HG03175 (cell line): ENCODE measurements around the gene MAP2.

Experiments
- ATAC-seq: cut with Tn5 transposase; IDR thresholded peaks from one replicate; pipeline ENCODE4 v1.9.1; 2021; ENCODE audit warnings: mild to moderate bottlenecking, moderate library complexity; ENCODE audit not compliant: unreplicated experiment

MAP2 gene, protein sequence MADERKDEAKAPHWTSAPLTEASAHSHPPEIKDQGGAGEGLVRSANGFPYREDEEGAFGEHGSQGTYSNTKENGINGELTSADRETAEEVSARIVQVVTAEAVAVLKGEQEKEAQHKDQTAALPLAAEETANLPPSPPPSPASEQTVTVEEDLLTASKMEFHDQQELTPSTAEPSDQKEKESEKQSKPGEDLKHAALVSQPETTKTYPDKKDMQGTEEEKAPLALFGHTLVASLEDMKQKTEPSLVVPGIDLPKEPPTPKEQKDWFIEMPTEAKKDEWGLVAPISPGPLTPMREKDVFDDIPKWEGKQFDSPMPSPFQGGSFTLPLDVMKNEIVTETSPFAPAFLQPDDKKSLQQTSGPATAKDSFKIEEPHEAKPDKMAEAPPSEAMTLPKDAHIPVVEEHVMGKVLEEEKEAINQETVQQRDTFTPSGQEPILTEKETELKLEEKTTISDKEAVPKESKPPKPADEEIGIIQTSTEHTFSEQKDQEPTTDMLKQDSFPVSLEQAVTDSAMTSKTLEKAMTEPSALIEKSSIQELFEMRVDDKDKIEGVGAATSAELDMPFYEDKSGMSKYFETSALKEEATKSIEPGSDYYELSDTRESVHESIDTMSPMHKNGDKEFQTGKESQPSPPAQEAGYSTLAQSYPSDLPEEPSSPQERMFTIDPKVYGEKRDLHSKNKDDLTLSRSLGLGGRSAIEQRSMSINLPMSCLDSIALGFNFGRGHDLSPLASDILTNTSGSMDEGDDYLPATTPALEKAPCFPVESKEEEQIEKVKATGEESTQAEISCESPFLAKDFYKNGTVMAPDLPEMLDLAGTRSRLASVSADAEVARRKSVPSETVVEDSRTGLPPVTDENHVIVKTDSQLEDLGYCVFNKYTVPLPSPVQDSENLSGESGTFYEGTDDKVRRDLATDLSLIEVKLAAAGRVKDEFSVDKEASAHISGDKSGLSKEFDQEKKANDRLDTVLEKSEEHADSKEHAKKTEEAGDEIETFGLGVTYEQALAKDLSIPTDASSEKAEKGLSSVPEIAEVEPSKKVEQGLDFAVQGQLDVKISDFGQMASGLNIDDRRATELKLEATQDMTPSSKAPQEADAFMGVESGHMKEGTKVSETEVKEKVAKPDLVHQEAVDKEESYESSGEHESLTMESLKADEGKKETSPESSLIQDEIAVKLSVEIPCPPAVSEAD (N-terminal part only)

DNA sequence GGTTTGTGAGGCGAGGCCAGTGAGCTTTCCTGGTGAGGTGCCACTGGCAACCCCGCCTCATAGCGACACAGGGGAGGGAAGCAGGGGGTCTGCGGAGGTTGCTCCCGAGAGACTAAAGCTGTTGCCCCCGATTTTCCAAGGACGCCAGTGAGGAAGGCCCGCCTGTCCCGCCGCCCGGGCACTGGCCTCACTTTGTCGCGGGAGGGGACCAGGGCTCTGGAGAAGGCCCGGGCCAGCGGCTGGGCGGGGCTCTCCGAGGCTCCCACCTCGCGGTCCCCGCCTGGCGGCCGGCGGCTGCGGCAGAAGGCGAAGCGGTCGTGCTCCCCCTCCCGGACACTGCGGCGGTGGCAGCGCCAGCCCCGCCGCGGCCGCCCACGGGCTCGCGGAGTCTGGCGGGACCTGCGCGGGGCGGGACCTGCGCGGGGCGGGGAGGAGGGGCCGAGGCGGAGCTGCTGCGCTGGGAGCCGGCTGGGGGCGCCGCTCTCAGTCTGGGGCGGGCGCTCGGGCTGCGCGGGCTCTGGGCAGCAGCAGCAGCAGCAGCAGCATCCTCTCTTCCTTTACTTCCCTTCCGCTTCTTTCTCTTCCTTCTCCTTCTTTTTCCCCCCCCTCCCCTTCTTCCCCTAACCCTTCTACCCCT, at the start of gene MAP2:
Gene MAP2, plus strand, starts transcription at position 486 of the 637 bp plus-strand sequence. CDS start 229,124 bp downstream, outside the sequence.
- peak; percentile 97 for ATAC-seq

DNA sequence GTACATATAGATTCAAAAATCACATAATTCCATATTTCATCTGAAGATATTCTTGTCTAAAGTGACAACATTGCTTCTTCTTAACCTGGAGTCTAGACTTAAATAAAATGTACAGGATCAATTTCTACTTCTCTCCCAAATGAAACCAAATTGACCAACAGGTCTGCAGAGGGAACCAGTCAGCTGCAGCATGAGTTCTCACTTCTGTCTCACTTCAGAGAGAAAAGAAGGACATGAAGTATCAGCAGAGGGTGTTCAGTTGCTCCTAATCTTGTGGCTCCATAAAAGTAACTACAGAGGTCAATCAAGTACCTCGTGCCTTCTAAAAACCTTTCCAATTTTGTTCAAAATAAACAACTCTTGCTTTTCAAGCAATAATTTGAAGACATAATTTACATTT, 47.2 kb upstream of the MAP2 start:
- no peak for ATAC-seq

DNA sequence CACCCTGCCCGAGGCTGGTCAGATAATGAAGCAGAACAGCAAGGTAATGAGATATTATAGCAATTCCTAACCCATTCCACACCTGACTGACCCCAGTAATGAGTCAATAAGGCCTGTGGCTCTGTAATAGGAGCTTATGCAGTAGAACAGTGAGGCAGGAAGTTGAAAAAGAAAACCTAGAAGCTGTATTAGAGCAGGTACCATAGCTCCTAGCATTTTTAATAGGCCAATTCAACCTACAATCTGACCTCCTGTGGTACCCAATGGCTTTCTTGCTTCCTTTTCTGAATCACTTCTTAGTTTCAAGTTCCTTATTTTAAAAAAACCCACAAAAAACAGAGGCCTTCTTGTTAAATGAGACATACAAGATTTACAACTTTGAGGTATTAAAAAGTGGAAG, 43.6 kb upstream of the MAP2 start:
- peak; percentile 99 for ATAC-seq

DNA sequence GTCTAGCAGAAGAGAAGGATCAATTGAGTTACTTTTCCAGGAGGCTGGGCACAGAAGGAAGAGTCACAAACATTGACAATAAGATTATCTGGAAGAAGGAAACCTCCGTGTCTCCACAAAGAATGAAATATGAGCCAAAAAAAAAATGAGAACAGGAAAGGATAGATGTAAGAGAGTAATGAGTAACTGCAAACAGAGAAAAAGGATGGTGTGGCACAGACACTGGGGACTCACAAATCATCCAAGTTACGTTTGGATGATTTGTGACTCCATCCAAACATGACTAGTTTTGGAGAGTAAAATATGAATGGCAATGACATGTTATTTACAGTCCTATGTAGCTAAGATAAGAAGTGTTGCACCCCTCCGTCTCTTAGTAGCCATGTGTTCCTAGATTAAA, 42.8 kb upstream of the MAP2 start:
- ATAC-seq: no peak

DNA sequence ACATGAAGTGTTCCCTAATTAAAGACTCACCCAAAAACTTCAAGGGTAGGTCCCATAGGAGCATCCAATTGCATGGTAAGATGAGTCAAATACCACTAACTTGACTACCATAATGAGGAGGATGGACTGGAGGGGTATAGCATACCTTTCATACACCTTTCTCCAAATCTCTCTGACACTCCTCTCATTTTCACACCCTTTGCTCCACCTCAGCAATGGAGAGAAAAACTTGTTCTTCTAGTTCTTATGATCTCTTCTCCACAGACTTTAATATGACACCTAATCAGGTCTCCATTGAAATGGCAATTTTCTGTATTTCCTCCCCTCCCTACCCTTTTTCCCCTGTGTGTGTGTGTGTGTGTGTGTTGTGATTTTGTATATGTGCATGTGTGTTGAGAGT, 41.1 kb upstream of the MAP2 start:
- ATAC-seq: no peak

DNA sequence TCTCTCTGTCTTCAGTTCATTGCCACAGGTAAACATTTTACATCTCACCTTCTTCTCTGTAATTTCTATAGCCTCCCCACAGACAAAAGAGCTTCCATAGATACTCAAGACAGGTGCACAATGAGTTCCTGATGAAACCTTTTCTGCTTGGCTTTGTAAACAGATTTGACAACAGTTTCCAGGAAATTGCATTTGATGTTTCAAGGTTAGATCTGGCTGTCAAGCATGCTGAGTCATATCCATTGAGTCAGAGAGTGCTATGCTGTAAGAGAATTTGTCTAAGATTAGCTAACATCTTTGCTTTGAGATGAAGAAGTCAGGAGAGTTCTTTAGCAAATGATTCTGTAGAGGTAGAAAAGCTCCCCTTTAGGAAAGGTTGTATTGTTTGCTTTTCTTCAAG, 40.6 kb upstream of the MAP2 start:
- ATAC-seq: no peak

DNA sequence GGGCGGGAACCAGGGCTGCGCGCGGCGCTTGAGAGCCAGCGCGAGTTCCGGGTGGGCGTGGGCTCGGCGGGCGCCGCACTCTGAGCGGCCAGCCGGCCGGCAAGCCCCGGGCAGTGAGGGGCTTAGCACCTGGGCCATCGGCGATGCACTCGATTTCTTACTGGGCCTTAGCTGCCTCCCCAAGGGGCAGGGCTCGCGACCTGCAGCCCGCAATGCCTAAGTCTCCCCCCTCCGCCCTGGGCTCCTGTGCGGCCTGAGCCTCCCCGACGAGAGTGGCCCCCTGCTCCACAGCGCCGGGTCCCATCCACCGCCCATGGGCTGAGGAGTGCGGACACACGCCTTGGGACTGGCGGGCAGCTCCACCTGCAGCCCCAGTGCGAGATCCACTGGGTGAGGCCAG, 36.5 kb upstream of the MAP2 start:
- ATAC-seq: no peak

DNA sequence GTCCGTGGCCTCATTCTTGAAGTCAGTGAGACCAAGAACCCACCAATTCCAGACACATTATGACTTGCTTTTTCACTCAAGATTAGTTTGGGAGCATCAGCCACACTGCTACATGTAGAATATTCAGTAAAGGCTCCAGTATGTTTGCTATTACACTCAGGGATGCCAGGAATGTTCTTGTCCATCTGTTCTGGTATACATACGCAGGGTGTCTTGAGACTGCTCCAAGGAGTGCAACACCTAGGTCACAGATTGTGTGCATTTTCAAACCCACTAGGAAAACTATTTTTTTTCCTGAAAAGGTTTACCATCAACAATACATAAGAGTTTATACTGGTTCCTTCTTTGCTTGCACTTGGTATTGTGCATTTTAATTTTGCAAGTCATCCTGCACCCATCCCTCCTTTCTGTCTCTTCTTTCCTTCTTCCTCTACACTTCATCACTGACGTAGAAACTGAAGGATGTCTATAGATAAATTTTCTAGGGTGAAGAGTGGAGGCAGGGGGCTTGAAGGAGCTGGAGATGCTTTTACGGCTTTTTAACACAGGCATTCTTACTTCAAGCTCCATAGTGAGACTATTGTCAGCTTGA, 35.3 kb upstream of the MAP2 start:
- ATAC-seq: no peak

DNA sequence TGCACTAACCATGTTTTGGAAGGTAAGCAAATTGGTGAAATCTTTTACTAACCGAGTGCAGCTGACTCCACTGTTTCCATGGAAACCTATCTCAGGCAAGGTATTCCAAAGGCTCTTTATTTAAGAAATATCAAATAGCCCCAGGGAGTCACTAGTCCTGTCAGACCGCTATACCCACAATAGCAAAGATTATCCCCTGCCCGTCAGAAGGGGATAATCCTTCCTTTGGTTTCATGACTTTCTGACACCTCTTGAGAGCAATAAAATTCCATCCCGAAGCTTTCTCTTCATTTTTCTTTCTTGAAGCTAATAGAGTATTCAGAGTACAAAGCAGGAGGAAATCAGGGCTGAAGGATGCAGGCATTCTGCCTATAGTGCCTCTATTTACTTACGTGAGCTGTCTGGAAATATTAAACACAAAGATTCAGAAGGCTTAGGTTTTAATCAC, 34.7 kb upstream of the MAP2 start:
- ATAC-seq: no peak

DNA sequence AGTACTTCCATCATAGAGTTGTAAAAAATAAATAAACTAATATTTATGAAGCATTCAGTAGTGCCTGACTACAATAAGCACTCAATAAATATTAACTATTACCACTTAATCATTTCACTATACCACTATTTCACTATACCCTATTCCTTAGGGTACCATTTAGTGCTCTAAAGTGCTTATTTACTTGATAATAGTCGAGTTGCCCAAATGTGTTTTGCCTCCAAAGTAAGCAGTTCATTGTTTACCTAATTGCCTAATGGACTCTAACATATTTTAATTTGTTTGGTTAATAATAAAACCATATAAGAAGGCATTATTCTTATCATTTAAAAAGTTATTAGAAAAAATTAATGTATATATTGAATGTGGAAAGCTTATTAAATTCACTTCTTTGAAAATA, 33.0 kb upstream of the MAP2 start:
- ATAC-seq: no peak

DNA sequence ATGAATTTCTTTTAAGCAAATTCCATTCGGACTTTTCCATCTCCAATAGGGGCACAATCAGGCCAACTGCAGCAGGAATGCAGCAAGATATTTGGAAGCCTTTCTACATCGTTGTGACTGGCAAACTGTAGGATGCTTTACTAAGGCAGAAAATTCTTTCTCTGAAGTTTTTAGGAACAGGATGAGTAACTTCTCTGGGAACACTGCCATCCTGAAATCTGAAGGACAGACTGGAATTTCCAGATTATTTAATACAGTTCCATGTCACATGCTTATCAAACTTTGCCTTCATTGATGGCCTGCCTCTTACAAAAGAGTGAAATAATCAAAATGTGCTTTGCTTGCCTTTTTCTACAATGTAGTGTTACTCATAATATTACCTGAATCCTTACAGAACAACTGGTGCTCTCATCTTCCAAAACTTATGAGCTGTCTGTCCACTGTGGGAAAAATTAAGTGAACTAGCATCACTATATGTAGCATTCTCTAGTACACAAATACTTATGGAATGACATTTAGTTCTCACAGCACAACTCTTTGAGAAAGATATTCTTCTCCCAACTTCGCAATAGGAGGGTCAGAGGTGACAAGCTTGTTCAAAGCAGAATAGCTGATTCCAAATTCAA, 32.0 kb upstream of the MAP2 start:
- ATAC-seq: no peak

DNA sequence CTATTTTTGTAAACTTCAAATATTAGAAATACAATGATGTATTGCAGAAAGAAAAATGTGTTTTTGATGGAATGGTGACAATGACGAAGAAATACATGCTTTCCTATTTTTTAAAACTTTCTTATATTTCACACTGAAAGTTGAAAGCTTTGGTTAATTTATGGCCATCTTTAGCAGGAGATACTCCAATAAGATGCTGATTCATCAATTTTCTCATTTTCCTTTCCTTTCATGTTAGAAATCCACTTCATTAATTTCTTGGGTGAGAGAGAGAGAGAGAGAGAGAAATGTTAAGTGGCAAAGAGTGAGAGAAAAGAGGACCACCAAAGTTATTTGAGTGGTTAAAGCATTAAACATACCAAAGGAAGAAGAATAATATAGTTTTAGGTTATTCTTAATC, 28.6 kb upstream of the MAP2 start:
- no peak for ATAC-seq

DNA sequence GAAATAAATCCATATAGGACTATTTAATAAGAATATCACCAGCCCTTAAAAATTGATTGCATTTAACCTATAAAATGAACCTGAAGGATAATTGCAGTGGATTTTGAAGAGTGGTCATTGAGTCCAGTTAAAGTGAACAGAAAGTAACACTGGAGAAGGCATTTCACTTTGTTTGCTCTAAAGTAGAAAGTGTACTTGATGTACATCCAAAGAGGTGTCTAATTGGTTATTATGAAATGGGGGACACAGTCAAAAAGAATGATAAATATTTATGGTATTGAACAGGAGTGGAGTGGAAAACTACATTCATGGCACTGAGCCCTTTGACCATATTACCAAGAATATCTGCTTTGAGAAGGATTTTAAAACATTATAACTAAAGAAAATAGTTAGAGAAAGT, 28.2 kb upstream of the MAP2 start:
- ATAC-seq: no peak

DNA sequence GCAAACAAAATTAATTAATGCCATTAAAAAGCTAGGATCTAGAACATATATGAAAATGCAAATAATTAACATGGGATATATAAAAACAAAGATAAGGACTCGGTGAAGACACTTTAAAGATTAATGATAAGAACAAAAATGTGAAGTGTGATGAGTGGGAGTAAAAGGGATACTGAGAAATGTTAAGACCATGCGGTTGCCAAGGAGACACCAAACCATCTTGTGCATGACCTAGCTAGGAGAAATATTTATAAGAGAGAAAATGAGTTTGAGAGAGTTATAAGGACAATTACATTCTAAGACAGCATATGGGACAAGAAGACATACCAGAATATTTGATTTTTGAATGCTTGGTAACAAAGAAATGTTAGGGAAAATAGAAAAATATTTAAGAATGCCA, 25.4 kb upstream of the MAP2 start:
- ATAC-seq: no peak

DNA sequence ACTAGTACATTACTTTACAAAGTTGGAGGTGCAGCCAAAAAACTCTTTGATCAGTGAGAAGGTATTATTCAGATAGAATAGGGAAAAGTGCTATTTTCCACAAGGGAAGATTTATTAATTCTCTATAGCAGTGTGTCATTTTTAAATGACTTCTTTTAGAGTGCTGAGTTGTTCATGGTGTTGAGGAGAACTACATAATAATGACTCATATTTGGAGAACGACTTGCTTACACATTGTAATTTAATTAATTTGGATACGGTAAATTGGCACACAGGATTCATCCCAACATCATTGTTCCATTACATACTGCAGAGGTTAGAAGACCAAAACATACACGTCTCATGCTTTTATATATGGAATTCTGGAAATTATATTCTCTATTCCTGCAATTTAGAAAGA, 22.1 kb upstream of the MAP2 start:
- ATAC-seq: no peak

DNA sequence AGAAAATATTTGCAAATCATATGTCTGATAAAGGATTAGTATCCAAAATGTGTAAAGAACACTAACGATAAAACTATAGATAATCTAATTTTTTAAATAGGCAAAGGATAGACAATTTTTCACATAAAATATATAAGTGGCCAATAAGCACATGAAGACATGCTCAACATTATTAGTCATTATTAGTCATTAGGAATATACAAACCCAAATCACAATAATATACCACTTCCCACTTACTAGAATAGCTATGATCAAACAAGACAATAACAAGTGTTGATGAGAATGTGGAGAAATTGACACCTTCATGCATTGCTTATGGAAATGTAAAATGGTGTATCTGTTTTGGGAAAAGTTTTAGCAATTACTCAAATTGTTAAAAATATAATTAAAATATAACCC, 12.6 kb upstream of the MAP2 start:
- no peak for ATAC-seq

DNA sequence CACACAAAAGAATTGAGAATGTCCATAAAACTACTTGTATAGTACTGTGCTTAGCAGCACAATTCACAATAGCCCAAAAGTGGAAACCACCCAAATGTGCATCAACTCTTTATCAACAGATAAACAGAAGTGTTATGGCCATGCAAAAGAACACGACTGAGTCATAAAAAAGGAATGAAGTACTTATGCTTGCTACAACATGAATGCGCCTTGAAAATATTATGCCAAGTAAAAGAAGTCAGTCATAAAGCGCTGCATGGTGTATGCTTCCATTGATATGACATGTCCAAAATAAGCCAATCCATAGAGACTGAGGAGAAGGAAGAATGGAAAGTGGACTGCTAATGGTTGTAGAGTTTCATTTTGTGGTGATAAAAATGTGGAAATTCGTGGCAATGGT, 12.1 kb upstream of the MAP2 start:
- ATAC-seq: no peak

DNA sequence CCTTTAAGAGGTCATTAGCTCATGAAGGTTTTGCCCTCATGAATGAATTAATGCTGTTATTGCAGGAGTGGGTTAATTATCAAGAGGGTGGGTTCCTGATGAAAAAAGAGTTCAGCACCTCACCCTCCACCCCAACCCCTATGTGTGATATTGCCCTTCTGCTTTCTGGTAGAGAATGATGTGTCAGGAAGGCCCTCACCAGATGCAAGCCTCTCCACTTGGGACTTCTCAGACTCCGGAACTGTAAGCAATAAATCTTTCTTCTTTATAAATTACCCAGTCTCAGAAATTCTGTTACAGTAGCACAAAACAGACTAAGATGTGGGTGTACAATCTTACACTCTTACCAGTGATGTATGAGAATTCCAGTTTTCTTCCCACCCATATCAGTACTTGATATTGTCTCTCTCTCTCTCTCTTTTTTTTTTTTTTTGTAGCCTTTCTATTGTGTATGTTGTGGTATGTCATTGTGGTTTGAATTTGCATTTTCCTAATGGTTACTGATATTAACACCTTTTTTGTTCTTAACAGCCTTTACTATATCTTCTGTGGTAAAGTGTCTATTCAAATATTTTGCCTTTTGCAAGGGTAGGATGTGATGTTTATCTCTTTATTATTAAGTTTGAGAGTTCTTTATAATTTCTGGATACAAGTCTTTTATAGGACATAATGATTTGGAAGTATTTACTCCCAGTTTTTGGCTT, 10.4 kb upstream of the MAP2 start:
- ATAC-seq: peak; percentile 50

DNA sequence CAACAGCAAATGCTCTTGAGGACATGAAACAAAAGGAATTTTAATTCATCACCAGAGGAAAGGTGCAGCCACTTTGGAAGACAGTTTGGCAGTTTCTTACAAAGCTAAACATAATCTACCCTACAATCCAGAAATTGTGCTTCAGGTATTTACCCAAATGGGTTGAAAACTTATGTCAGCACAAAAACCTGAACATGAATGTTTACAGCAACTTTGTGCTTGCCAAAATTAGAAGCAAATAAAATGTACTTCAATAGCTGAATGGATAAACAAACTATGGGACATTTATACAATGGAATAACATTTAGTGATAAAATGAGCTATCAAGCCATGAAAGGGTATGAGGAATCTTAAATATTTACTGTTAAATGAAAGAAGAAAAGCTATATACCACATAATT, 6.9 kb upstream of the MAP2 start:
- no peak for ATAC-seq
